MM.1S (cell line): ENCODE measurements around the gene TSHR.

Experiments used
- DNase-seq: peaks from one replicate; pipeline ENCODE4 v3.0.0-alpha.2; 2015
- H2AFZ ChIP-seq: fragments of 300-600 bp; sonication (generic); 2 replicates; pipeline ENCODE4 v1.6.0; 2016; ENCODE audit warnings: antibody characterized with exemption, low read length
- H3F3A ChIP-seq: fragments of 300-600 bp; sonication (generic); 2 replicates; pipeline ENCODE4 v1.6.1; 2016; ENCODE audit warnings: mild to moderate bottlenecking, antibody characterized with exemption, low read length, moderate library complexity, mixed read lengths; ENCODE audit not compliant: insufficient read depth
- H3K27ac ChIP-seq: fragments of 300-600 bp; sonication (generic); 2 replicates; pipeline ENCODE4 v1.5.1; 2016; ENCODE audit warnings: mild to moderate bottlenecking, low read length
- H3K27me3 ChIP-seq: fragments of 300-600 bp; sonication (generic); replicated peaks from 2 replicates; pipeline ENCODE4 v1.6.0; 2016; ENCODE audit warnings: low read length; ENCODE audit not compliant: insufficient read depth
- H3K36me3 ChIP-seq: fragments of 300-600 bp; sonication (generic); replicated peaks from 2 replicates; pipeline ENCODE4 v1.6.1; 2016; ENCODE audit warnings: mild to moderate bottlenecking, low read length, mixed read lengths; ENCODE audit not compliant: insufficient read depth
- H3K4me1 ChIP-seq: fragments of 300-600 bp; sonication (generic); 2 replicates; pipeline ENCODE4 v1.6.1; 2016; ENCODE audit warnings: low read length, mixed read lengths
- H3K4me2 ChIP-seq: fragments of 300-600 bp; sonication (generic); 2 replicates; pipeline ENCODE4 v1.6.0; 2016; ENCODE audit warnings: low read depth, low read length
- H3K4me3 ChIP-seq: fragments of 300-600 bp; sonication (generic); 2 replicates; pipeline ENCODE4 v1.5.1; 2016; ENCODE audit warnings: low read length, mixed read lengths
- H3K79me2 ChIP-seq: fragments of 300-600 bp; sonication (generic); 2 replicates; pipeline ENCODE4 v1.6.1; 2016; ENCODE audit warnings: mixed run types, low read length, mixed read lengths
- H3K9ac ChIP-seq: fragments of 300-600 bp; sonication (generic); 2 replicates; pipeline ENCODE4 v1.6.1; 2016; ENCODE audit warnings: low read length, mixed read lengths
- H3K9me2 ChIP-seq: fragments of 300-600 bp; sonication (generic); replicated peaks from 2 replicates; pipeline ENCODE4 v1.6.1; 2016; ENCODE audit warnings: mild to moderate bottlenecking, low read length, mixed read lengths; ENCODE audit not compliant: insufficient read depth
- H3K9me3 ChIP-seq: fragments of 300-600 bp; sonication (generic); replicated peaks from 2 replicates; pipeline ENCODE4 v1.6.1; 2016; ENCODE audit warnings: mild to moderate bottlenecking, low read length, mixed read lengths; ENCODE audit not compliant: insufficient read depth
- H4K20me1 ChIP-seq: fragments of 300-600 bp; sonication (generic); 2 replicates; pipeline ENCODE4 v1.6.1; 2016; ENCODE audit warnings: mild to moderate bottlenecking, low read length, moderate library complexity, mixed read lengths; ENCODE audit not compliant: insufficient read depth
- EZH2 ChIP-seq: fragments of 300-600 bp; sonication (generic); optimal IDR thresholded peaks from 2 replicates; pipeline ENCODE3; 2017; ENCODE audit warnings: low read depth, mild to moderate bottlenecking, antibody characterized with exemption, low read length, mixed read lengths
- EZH2phosphoT487 ChIP-seq: fragments of 300-600 bp; sonication (generic); IDR thresholded peaks from 2 replicates; pipeline ENCODE4 v1.6.1; 2018; ENCODE audit warnings: antibody characterized with exemption, low read length
- TF ChIP-seq, protein P1 (sequence below): fragments of 300-600 bp; sonication (generic); IDR thresholded peaks from 2 replicates; pipeline ENCODE4 v1.5.1; 2016; ENCODE audit warnings: antibody characterized with exemption, low read length, mixed read lengths

Gene TSHR

DNA sequence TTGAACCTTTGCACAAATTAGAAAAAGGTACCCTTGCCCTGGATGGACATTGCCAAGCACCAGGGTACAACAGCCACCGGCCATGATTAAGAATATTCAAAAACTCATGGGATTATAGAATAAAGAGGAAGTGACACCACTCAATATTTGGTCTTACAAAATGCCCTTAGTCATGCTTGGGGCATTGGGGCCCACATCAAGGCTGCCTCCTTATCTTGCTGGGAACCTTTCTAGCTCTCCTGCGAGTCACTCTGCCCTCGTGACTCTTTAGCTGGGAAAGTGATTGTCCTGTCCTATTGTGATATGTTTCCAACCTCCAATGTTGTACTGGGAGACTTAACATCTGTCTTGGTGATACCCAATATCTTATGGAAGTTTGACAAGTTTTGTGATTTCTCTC lies 207.5 kb downstream of the TSHR start:
- H3K4me3 ChIP-seq, result no peak overlapping the region
- no peak overlapping the region for H3K9ac ChIP-seq
- H3K4me2 ChIP-seq, result no peak overlapping the region
- H4K20me1 ChIP-seq, result no peaks in the 10 kb centered on the region
- no peaks in the 10 kb centered on the region for H3K4me1 ChIP-seq
- no peaks in the 10 kb centered on the region for H3F3A ChIP-seq
- H3K79me2 ChIP-seq, result no peaks in the 10 kb centered on the region
- no peak overlapping the region for H2AFZ ChIP-seq
- H3K9me2 ChIP-seq, result no peaks in the 10 kb centered on the region
- no peaks in the 10 kb centered on the region for H3K27me3 ChIP-seq
- no peaks in the 10 kb centered on the region for H3K9me3 ChIP-seq
- no peaks in the 10 kb centered on the region for H3K36me3 ChIP-seq
- DNase-seq, result no peak
- TF ChIP-seq EZH2phosphoT487 (no peak), EZH2 (no peak)
- TF ChIP-seq, protein P1, sequence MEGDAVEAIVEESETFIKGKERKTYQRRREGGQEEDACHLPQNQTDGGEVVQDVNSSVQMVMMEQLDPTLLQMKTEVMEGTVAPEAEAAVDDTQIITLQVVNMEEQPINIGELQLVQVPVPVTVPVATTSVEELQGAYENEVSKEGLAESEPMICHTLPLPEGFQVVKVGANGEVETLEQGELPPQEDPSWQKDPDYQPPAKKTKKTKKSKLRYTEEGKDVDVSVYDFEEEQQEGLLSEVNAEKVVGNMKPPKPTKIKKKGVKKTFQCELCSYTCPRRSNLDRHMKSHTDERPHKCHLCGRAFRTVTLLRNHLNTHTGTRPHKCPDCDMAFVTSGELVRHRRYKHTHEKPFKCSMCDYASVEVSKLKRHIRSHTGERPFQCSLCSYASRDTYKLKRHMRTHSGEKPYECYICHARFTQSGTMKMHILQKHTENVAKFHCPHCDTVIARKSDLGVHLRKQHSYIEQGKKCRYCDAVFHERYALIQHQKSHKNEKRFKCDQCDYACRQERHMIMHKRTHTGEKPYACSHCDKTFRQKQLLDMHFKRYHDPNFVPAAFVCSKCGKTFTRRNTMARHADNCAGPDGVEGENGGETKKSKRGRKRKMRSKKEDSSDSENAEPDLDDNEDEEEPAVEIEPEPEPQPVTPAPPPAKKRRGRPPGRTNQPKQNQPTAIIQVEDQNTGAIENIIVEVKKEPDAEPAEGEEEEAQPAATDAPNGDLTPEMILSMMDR, result no peak
- no peak overlapping the region for H3K27ac ChIP-seq

DNA sequence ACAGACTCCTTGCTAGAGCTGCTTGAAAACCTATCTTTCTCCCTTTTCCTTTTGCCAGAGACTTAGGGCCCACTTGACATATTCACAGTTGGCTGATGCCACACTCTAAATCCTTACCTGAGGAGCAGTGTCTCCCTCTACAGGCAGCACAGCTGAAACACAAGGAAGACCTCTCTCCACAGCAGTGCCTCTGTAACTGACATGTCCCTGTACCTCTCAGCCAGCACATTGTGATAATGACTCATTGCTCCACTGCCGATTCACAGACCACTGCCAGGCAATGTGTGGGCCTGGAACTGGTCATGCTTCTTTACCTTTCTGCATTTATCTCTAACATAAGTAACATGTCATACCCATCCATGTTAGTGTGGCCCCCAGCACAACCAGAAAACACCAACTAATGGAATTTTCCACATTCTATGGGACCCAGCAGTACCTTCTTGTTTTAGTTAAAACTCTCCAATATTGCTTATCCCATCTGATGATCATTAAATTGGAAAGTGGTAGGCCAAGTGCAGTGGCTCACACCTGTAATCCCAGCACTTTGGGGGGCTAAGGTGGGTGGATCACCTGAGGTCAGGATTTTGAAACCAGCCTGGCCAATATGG lies 208.8 kb downstream of the TSHR start:
- H3K9me2 ChIP-seq, result no peaks in the 10 kb centered on the region

DNA sequence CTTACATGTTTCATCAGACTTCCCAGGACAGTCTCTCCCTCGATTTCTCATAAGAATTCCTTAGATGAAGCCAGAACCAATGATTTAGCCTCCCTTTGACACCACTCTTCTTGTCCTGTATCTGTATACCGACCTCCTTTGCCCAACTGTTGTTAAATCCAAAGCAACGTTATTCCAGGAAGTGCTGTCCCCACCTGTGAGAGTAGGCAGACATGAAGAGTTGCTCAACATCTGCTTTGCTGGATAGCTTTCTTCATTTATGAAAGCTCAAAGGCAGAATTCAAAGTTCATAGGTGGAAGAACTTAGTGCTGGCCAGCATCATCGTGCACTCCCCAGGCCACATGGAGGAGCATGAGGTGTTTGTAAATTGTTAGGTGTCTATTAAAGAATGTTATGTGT lies 209.8 kb downstream of the TSHR start:
- no peaks in the 10 kb centered on the region for H3K27me3 ChIP-seq
- H3K27ac ChIP-seq, result no peak overlapping the region
- H3K9me3 ChIP-seq, result no peaks in the 10 kb centered on the region
- no peaks in the 10 kb centered on the region for H3K36me3 ChIP-seq
- no peaks in the 10 kb centered on the region for H3F3A ChIP-seq
- no peaks in the 10 kb centered on the region for H4K20me1 ChIP-seq
- H3K4me2 ChIP-seq, result no peak overlapping the region
- no peaks in the 10 kb centered on the region for H3K9me2 ChIP-seq
- no peaks in the 10 kb centered on the region for H3K79me2 ChIP-seq
- TF ChIP-seq EZH2, result no peak
- TF ChIP-seq, protein P1, result no peak
- TF ChIP-seq EZH2phosphoT487, result no peak
- H3K4me3 ChIP-seq, result no peak overlapping the region
- H3K4me1 ChIP-seq, result peaks cover 5% of the 10 kb centered on the region; the same call in 1 of the 2 replicates
- H3K9ac ChIP-seq, result no peak overlapping the region
- H2AFZ ChIP-seq, result no peak overlapping the region
- no peak for DNase-seq

More for the DNA sequence above, 208.8 kb downstream of the TSHR start:
- Histone ChIP-seq H3K36me3 (no peaks in the 10 kb centered on the region), H3K4me2 (no peak overlapping the region), H3K9ac (no peak overlapping the region), H4K20me1 (no peaks in the 10 kb centered on the region), H3K4me3 (no peak overlapping the region), H3K27me3 (no peaks in the 10 kb centered on the region), H3K79me2 (no peaks in the 10 kb centered on the region), H3K9me3 (no peaks in the 10 kb centered on the region), H3F3A (no peaks in the 10 kb centered on the region), H2AFZ (no peak overlapping the region), H3K4me1 (peaks cover 1% of the 10 kb centered on the region; the same call in 1 of the 2 replicates), H3K27ac (no peak overlapping the region)
- TF ChIP-seq, protein P1, result peak; percentile 57
- TF ChIP-seq EZH2phosphoT487, result no peak
- no peak for TF ChIP-seq EZH2
- peak; percentile 49 for DNase-seq
